Lung (tissue), 12 donors: ENCODE results near the gene GPC2. TPM values are rescaled to one million over a fixed set of nuclear protein-coding genes. Genes with fewer than 3 reads are reported as not detected.
"Not testable (repeated sequence)": the region's sequence is repeated elsewhere in the genome, so short reads cannot be mapped to it uniquely, and the experiment has no call there.

Experiments
- ATAC-seq: fragments of 200-7000 bp; cut with Tn5 transposase; one replicate; pipeline ENCODE4 v1.9.1; 2020; ENCODE audit warnings: moderate number of reproducible peaks; ENCODE audit not compliant: insufficient read depth, low FRiP score
- DNase-seq, 3 donors: peaks; one replicate each; pipeline ENCODE4 v3.0.0-alpha.2; 2013 to 2017
- H3K27ac ChIP-seq, 2 donors: one replicate each; pipeline ENCODE4 v1.5.1; 2013; ENCODE audit warnings: mild to moderate bottlenecking in 2 of 2, moderate library complexity in 2 of 2, control low read depth in 1 of 2, inconsistent platforms in 1 of 2, low read depth in 1 of 2, low read length in 1 of 2
- H3K27me3 ChIP-seq, 3 donors: one replicate each; pipeline ENCODE4 v1.5.1; 2013; ENCODE audit warnings: low read length in 2 of 3; ENCODE audit not compliant: control insufficient read depth in 3 of 3, insufficient read depth in 3 of 3
- H3K36me3 ChIP-seq, 4 donors: one replicate each; pipeline ENCODE4 v1.5.1; 2013; ENCODE audit warnings: low read length in 4 of 4, mild to moderate bottlenecking in 1 of 4, moderate library complexity in 1 of 4; ENCODE audit not compliant: control insufficient read depth in 4 of 4, insufficient read depth in 4 of 4
- H3K4me1 ChIP-seq, 5 donors: one replicate each; pipeline ENCODE4 v1.5.1; 2013; ENCODE audit warnings: low read length in 5 of 5, mild to moderate bottlenecking in 2 of 5, moderate library complexity in 1 of 5; ENCODE audit not compliant: control insufficient read depth in 5 of 5, insufficient read depth in 5 of 5
- H3K4me3 ChIP-seq: one replicate; pipeline ENCODE4 v1.5.1; 2013; ENCODE audit warnings: mild to moderate bottlenecking, control low read depth, moderate library complexity
- H3K9ac ChIP-seq, 2 donors: one replicate each; pipeline ENCODE4 v1.5.1; 2013; ENCODE audit warnings: low read length in 2 of 2, control low read depth in 1 of 2; ENCODE audit not compliant: insufficient read depth in 1 of 2
- H3K9me3 ChIP-seq, 4 donors: one replicate each; pipeline ENCODE4 v1.5.1; 2013; ENCODE audit warnings: low read length in 3 of 4, mild to moderate bottlenecking in 1 of 4, moderate library complexity in 1 of 4; ENCODE audit not compliant: control insufficient read depth in 4 of 4, insufficient read depth in 3 of 4
- CTCF ChIP-seq: IDR thresholded peaks from 2 replicates; pipeline ENCODE4 v1.5.1; 2012; ENCODE audit warnings: mild to moderate bottlenecking; ENCODE audit errors: control extremely low read depth, extremely low read depth
- WGBS, 2 donors: extraction: QIAGEN DNeasy Blood & Tissue Kit; methylation state at CpG; one replicate each; pipeline ENCODE4 v1.1.7; 2013; 5-methylcytosine and 5-hydroxymethylcytosine counted together
- polyA plus RNA-seq, 2 donors: library from polyadenylated mRNA; stranded (reverse); fragments of 200-250 nt; gene quantifications; one replicate each; pipeline ENCODE4 v1.2.1, GENCODE V29; 2013
- total RNA-seq, 2 donors: library from RNA; depleted of rRNA in 1 of 2; stranded (reverse); fragments of >200 nt in 1 of 2; gene quantifications; one replicate each; pipeline ENCODE4 v1.2.1, GENCODE V29; 2014 to 2021
- donor health status: control.
- donor health status: control.
- donor health status: Bipolar disorder and iron deficiency.
- donor health status: healthy.
- donor health status: DM: yes; HTN: yes; CAD: no.

GPC2 gene
- total and polyA plus RNA-seq, 4 donors = 0.61 to 2.1 (median 1.0) TPM

DNA sequence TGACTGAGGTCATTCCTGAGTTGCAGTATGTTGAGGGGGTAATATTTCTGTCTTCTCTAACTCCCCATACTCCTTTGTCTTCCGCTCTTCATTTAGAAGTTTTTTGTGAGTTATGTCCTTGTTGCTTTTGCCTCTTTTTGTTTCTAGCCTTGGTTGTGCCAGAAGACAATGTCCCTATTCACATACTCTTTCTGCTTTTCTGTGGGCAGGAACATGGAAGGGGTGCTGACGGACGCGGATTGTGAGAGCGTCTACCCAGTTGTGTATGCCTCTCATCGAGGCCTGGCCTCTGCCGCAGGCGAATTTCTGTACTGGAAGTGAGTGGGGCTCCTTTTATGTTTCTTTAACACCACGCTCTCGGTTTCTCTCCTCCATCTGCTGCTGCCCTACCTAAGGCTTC lies 21.1 kb upstream of the GPC2 start:
- no peak overlapping the region for H3K27ac ChIP-seq
- H3K9me3 ChIP-seq = no peaks in the 10 kb centered on the region
- H3K36me3 ChIP-seq = no peaks in the 10 kb centered on the region
- no peak overlapping the region for H3K9ac ChIP-seq
- no peaks in the 10 kb centered on the region for H3K4me1 ChIP-seq
- ATAC-seq (no peak), DNase-seq (no peak)
- 94 to 95% methylated on average over 10 of the region's 10 CpGs for WGBS, 2 donors
- TF ChIP-seq CTCF = no peak
- H3K4me3 ChIP-seq = no peak overlapping the region
- H3K27me3 ChIP-seq = no peaks in the 10 kb centered on the region

DNA sequence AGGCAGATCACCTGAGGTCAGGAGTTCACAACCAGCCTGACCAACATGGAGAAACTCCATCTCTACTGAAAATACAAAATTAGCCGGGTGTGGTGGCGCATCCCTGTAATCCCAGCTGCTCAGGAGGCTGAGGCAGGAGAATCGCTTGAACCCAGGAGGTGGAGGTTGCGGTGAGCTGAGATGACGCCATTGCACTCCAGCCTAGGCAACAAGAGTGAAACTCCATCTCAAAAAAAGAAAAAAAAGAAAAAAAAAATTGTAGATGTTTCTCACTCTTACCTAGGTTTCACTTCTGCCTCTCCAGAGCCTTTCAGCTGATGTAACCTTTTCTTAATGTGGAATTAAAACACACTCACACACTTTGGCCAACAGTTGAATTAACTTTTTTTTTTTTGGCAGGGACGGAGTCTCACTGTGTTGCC lies 18.7 kb upstream of the GPC2 start:
- not testable (repeated sequence) for H3K4me1 ChIP-seq, ATAC-seq, H3K27ac ChIP-seq, H3K36me3 ChIP-seq, H3K4me3 ChIP-seq, H3K9me3 ChIP-seq, H3K27me3 ChIP-seq, H3K9ac ChIP-seq, DNase-seq
- 96% methylated on average over 6 of the region's 6 CpGs for WGBS, 2 donors

DNA sequence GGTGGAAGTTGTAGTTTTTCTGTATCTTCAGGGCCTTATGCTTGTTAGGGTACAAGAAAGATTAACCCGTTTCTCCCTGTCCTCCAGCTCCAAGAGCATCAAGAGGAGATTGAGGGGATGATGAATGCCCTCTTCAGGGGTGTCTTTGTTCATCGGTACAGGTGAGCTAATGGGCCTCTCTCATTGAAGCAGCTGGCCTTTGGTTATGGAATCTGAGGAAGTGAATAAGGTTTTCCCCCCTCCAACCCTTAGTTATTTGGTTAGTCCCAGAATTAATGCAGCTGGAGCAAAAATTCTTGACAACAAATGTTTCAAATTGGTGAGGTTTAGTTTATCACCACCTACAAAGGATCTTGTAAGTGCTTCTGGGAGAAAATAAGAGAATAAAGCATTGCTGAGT lies 18.0 kb upstream of the GPC2 start:
- DNase-seq (no peak), ATAC-seq (no peak)
- H3K9me3 ChIP-seq = no peaks in the 10 kb centered on the region
- H3K4me3 ChIP-seq = no peak overlapping the region
- no peaks in the 10 kb centered on the region for H3K27me3 ChIP-seq
- H3K9ac ChIP-seq = no peak overlapping the region
- TF ChIP-seq CTCF = no peak
- no peaks in the 10 kb centered on the region for H3K36me3 ChIP-seq
- 71 to 78% methylated on average over 2 of the region's 2 CpGs for WGBS, 2 donors
- H3K4me1 ChIP-seq = no peaks in the 10 kb centered on the region
- no peak overlapping the region for H3K27ac ChIP-seq

DNA sequence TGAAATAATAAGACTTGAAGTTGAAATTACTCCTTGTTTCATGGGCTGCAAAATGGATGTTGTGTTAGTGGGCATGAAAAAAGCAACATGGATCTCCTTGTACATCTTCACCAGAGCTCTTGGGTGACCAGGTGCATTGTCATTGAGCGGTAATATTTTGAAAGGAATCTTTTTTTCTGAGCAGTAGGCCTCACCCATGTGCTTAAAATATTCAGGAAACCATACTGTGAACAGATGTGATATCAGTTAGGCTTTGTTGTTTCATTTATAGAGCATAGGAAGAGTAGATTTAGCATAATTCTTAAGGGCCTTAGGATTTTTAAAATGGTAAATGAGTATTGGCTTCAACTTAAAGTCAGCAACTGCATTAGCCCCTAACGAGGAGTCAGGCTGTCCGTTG lies 15.8 kb upstream of the GPC2 start:
- Histone ChIP-seq H3K27me3 (no peaks in the 10 kb centered on the region), H3K4me3 (no peak overlapping the region), H3K27ac (no peak overlapping the region), H3K9me3 (no peaks in the 10 kb centered on the region), H3K9ac (no peak overlapping the region), H3K36me3 (no peaks in the 10 kb centered on the region), H3K4me1 (no peaks in the 10 kb centered on the region)
- 83 to 92% methylated on average over 3 of the region's 3 CpGs for WGBS, 2 donors
- no peak for TF ChIP-seq CTCF
- DNase-seq (no peak), ATAC-seq (no peak)

- 93 to 96% methylated on average over 6 of the region's 6 CpGs for WGBS, 2 donors
- not testable (repeated sequence) for H3K27me3 ChIP-seq, H3K9ac ChIP-seq, DNase-seq, H3K4me1 ChIP-seq, H3K36me3 ChIP-seq, H3K4me3 ChIP-seq, H3K27ac ChIP-seq, ATAC-seq, H3K9me3 ChIP-seq
These were observed 15.2 kb upstream of the GPC2 start for GRCh38 chr7:100192281-100192862.
